SK-N-SH treated with all-trans-retinoic acid at 6 μM for 48 hours (cell line): ENCODE results near the gene TTLL4.

ENCODE experiments used
- GLIS3 ChIP-seq: fragments of 250-450 bp; sonication (Bioruptor Pico); IDR thresholded peaks from 2 replicates; pipeline ENCODE4 v1.5.0; 2020; ENCODE audit warnings: mild to moderate bottlenecking, moderate library complexity
- RARB ChIP-seq: fragments of 250-450 bp; sonication (Bioruptor Pico); IDR thresholded peaks from 2 replicates; pipeline ENCODE4 v1.8.0; 2021; ENCODE audit warnings: mild to moderate bottlenecking, moderate library complexity
- TCF4 ChIP-seq: fragments of 250-450 bp; sonication (Bioruptor Pico); IDR thresholded peaks from 2 replicates; pipeline ENCODE4 v1.8.0; 2021; ENCODE audit warnings: mild to moderate bottlenecking, moderate library complexity, borderline replicate concordance
- TOX ChIP-seq: fragments of 250-450 bp; sonication (Bioruptor Pico); IDR thresholded peaks from 2 replicates; pipeline ENCODE4 v1.8.0; 2021; ENCODE audit warnings: mild to moderate bottlenecking, moderate library complexity, borderline replicate concordance
- ZFP30 ChIP-seq: fragments of 450-650 bp; formaldehyde crosslinking; IDR thresholded peaks from 2 replicates; pipeline ENCODE4 v1.5.0; 2022; ENCODE audit warnings: mild to moderate bottlenecking, moderate library complexity
- ZNF8 ChIP-seq: fragments of 450-650 bp; formaldehyde crosslinking; IDR thresholded peaks from 2 replicates; pipeline ENCODE4 v1.5.0; 2020; ENCODE audit warnings: mild to moderate bottlenecking, moderate library complexity
- TF ChIP-seq, protein P1 (sequence below): fragments of 250-450 bp; sonication (Bioruptor Pico); IDR thresholded peaks from 2 replicates; pipeline ENCODE4 v1.5.0; 2020; ENCODE audit warnings: mild to moderate bottlenecking, moderate library complexity
- TF ChIP-seq, protein P2 (sequence below): fragments of 250-450 bp; sonication (Bioruptor Pico); IDR thresholded peaks from 2 replicates; pipeline ENCODE4 v1.5.1; 2020; ENCODE audit warnings: low read depth, mild to moderate bottlenecking, moderate library complexity
- TF ChIP-seq, protein P3 (sequence below): fragments of 250-450 bp; sonication (Bioruptor Pico); IDR thresholded peaks from 2 replicates; pipeline ENCODE4 v1.8.0; 2020; ENCODE audit warnings: mild to moderate bottlenecking, moderate library complexity, borderline replicate concordance

DNA sequence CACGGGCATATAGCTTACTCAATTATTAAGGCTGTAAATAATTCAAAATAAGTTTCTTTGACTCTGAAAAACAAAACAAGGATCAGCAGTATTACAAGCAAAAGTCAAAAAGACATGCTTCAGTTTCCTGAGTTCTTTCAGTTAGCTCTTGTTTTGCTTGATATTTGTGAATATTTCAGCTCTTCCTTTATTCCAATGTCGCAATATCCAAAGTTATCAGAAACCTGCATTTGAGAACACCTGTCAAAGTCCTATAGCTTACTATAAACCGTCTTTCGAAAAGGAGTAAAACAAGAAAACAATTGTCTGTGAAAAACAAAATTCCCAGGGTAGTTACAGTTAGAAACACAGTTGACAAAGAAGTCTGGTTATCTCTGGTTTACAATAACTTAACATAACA lies 86.1 kb downstream of the TTLL4 start:
- no peak for TF ChIP-seq GLIS3 (CRISPR knock-in tag)
- no peak for TF ChIP-seq RARB
- TF ChIP-seq ZNF8 = no peak
- TF ChIP-seq TCF4 = no peak
- TF ChIP-seq, protein P1, sequence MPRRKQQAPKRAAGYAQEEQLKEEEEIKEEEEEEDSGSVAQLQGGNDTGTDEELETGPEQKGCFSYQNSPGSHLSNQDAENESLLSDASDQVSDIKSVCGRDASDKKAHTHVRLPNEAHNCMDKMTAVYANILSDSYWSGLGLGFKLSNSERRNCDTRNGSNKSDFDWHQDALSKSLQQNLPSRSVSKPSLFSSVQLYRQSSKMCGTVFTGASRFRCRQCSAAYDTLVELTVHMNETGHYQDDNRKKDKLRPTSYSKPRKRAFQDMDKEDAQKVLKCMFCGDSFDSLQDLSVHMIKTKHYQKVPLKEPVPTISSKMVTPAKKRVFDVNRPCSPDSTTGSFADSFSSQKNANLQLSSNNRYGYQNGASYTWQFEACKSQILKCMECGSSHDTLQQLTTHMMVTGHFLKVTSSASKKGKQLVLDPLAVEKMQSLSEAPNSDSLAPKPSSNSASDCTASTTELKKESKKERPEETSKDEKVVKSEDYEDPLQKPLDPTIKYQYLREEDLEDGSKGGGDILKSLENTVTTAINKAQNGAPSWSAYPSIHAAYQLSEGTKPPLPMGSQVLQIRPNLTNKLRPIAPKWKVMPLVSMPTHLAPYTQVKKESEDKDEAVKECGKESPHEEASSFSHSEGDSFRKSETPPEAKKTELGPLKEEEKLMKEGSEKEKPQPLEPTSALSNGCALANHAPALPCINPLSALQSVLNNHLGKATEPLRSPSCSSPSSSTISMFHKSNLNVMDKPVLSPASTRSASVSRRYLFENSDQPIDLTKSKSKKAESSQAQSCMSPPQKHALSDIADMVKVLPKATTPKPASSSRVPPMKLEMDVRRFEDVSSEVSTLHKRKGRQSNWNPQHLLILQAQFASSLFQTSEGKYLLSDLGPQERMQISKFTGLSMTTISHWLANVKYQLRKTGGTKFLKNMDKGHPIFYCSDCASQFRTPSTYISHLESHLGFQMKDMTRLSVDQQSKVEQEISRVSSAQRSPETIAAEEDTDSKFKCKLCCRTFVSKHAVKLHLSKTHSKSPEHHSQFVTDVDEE = no peak
- TF ChIP-seq, protein P2, sequence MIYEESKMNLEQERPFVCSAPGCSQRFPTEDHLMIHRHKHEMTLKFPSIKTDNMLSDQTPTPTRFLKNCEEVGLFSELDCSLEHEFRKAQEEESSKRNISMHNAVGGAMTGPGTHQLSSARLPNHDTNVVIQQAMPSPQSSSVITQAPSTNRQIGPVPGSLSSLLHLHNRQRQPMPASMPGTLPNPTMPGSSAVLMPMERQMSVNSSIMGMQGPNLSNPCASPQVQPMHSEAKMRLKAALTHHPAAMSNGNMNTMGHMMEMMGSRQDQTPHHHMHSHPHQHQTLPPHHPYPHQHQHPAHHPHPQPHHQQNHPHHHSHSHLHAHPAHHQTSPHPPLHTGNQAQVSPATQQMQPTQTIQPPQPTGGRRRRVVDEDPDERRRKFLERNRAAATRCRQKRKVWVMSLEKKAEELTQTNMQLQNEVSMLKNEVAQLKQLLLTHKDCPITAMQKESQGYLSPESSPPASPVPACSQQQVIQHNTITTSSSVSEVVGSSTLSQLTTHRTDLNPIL (CRISPR knock-in tag) = no peak
- no peak for TF ChIP-seq TOX (CRISPR knock-in tag)
- no peak for TF ChIP-seq ZFP30 (CRISPR knock-in tag)
- TF ChIP-seq, protein P3, sequence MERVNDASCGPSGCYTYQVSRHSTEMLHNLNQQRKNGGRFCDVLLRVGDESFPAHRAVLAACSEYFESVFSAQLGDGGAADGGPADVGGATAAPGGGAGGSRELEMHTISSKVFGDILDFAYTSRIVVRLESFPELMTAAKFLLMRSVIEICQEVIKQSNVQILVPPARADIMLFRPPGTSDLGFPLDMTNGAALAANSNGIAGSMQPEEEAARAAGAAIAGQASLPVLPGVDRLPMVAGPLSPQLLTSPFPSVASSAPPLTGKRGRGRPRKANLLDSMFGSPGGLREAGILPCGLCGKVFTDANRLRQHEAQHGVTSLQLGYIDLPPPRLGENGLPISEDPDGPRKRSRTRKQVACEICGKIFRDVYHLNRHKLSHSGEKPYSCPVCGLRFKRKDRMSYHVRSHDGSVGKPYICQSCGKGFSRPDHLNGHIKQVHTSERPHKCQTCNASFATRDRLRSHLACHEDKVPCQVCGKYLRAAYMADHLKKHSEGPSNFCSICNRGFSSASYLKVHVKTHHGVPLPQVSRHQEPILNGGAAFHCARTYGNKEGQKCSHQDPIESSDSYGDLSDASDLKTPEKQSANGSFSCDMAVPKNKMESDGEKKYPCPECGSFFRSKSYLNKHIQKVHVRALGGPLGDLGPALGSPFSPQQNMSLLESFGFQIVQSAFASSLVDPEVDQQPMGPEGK (CRISPR knock-in tag) = no peak
